Kidney epithelial cell (primary cell): ENCODE data around the gene NCAPH2. TPM values are rescaled to one million over a fixed set of nuclear protein-coding genes. Genes with fewer than 3 reads are reported as not detected.
A peak's percentile ranks its signal among the peaks of the same experiment; 100 is the strongest.

Experiments used
- DNase-seq: peaks from one replicate; pipeline ENCODE4 v3.0.0-alpha.2; 2010; ENCODE audit warnings: low read depth
- H3K27me3 ChIP-seq: 2 replicates; pipeline ENCODE4 v1.6.0; 2011; ENCODE audit warnings: low read length; ENCODE audit not compliant: control insufficient read depth, insufficient read depth
- H3K36me3 ChIP-seq: 2 replicates; pipeline ENCODE4 v1.5.1; 2011; ENCODE audit warnings: low read length; ENCODE audit not compliant: control insufficient read depth, insufficient read depth
- H3K4me3 ChIP-seq: 2 replicates; pipeline ENCODE4 v1.5.1; 2011; ENCODE audit warnings: low read depth, mild to moderate bottlenecking, control low read depth, low read length
- total RNA-seq: library from RNA; depleted of rRNA; stranded (reverse); fragments of >200 nt; gene quantifications from 2 replicates; pipeline ENCODE4 v1.2.3, GENCODE V29; 2015
- TF ChIP-seq, protein P1 (sequence below): IDR thresholded peaks from 2 replicates; pipeline ENCODE4 v1.5.1; 2011; ENCODE audit warnings: mild to moderate bottlenecking, moderate library complexity, low read length, control low read depth, inconsistent platforms; ENCODE audit not compliant: insufficient read depth, poor library complexity, severe bottlenecking

NCAPH2 gene
- total RNA-seq, 1 donor from 2014 or later, result 50.2 TPM

DNA sequence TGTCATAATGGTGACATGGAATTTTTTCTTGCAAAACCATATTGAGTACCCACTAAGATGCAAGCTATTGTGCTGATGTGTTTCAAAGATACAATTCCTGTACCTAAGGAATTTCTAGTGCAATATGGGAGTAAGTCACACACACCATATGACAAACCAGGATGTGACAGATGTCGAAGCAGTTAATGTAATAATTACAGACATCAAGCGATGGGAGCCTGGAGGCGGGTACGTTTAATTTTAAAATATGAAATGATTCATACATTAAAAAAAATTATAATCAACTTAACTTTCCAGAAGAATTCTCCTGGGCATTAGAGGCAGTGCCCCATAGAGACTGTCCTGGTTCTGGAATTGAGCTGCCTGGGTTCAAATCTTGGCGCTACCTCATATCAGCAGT is 48.7 kb downstream of the NCAPH2 start:
- Histone ChIP-seq H3K36me3 (no peaks in the 10 kb centered on the region), H3K27me3 (peaks cover 4% of the 10 kb centered on the region), H3K4me3 (no peak overlapping the region)
- no peak for DNase-seq
- TF ChIP-seq, protein P1, sequence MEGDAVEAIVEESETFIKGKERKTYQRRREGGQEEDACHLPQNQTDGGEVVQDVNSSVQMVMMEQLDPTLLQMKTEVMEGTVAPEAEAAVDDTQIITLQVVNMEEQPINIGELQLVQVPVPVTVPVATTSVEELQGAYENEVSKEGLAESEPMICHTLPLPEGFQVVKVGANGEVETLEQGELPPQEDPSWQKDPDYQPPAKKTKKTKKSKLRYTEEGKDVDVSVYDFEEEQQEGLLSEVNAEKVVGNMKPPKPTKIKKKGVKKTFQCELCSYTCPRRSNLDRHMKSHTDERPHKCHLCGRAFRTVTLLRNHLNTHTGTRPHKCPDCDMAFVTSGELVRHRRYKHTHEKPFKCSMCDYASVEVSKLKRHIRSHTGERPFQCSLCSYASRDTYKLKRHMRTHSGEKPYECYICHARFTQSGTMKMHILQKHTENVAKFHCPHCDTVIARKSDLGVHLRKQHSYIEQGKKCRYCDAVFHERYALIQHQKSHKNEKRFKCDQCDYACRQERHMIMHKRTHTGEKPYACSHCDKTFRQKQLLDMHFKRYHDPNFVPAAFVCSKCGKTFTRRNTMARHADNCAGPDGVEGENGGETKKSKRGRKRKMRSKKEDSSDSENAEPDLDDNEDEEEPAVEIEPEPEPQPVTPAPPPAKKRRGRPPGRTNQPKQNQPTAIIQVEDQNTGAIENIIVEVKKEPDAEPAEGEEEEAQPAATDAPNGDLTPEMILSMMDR, result no peak

DNA sequence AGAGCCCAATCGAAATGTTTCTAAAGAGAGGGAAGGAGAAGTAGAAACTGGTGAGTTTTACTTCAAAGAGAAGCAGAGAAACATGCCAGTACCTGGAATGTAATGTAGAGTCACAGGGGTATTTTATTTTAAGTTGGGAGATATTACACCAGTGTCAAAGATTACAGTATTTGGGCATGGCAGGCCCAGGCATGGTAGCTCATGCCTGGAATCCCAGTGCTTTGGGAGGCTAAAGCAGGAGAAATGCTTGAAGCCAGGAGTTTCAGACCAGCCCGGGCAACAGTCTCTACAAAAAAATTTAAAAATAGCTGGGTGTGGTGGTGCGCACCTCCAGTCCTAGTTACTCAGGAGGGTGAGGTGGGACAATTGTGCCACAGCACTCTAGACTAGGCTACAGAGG is 52.0 kb downstream of the NCAPH2 start:
- no peak overlapping the region for H3K4me3 ChIP-seq
- TF ChIP-seq, protein P1, result no peak
- peaks cover 5% of the 10 kb centered on the region for H3K27me3 ChIP-seq
- H3K36me3 ChIP-seq, result no peaks in the 10 kb centered on the region
- DNase-seq, result no peak

DNA sequence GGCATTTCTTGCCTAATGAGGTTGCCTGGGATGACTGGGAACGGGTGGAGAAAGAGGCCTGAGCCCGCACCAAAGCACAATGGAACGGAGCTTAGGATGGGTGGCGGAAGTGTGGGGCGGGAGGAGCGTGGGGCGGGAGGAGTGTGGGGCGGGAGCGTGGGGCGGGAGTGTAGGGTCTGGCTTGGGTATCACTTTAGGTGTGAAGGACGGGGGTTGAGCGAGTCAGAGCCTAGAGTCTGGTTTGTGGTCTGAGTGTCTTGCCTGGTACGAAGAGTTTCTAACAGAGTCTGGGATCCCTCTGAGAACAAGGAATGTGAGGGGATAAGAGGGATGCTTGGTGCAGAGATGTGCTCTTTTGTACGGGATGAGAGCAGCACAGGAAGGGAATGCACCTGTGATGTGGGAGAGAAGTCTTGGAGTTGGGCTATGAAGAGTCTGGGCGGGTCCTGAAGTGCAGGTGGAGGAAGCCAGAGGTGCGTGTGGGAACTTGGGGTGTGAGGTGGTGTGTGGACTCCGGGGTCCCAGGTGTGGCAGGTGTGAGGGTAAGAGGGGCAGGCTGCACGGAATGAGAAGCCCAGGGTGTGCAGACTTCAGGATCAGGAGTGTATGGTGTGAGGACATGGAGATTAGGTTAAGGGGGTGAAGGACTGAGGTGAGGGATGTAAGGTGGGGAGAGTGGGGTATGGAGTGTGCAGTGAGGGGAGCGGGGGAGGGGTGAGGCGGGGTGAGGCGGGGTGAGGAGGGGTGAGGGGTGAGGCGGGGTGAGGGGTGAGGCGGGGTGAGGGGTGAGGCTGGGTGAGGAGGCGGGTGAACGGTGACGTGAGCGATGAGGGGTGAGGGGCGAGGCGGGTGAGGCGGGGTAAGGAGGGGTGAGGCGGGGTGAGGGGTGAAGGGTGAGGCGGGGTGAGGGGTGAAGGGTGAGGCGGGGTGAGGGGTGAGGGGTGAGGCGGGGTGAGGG is 53.7 kb downstream of the NCAPH2 start:
- H3K27me3 ChIP-seq, result peaks cover 5% of the 10 kb centered on the region
- H3K36me3 ChIP-seq, result no peaks in the 10 kb centered on the region
- H3K4me3 ChIP-seq, result no peak overlapping the region
- no peak for DNase-seq
- TF ChIP-seq, protein P1, result no peak

DNA sequence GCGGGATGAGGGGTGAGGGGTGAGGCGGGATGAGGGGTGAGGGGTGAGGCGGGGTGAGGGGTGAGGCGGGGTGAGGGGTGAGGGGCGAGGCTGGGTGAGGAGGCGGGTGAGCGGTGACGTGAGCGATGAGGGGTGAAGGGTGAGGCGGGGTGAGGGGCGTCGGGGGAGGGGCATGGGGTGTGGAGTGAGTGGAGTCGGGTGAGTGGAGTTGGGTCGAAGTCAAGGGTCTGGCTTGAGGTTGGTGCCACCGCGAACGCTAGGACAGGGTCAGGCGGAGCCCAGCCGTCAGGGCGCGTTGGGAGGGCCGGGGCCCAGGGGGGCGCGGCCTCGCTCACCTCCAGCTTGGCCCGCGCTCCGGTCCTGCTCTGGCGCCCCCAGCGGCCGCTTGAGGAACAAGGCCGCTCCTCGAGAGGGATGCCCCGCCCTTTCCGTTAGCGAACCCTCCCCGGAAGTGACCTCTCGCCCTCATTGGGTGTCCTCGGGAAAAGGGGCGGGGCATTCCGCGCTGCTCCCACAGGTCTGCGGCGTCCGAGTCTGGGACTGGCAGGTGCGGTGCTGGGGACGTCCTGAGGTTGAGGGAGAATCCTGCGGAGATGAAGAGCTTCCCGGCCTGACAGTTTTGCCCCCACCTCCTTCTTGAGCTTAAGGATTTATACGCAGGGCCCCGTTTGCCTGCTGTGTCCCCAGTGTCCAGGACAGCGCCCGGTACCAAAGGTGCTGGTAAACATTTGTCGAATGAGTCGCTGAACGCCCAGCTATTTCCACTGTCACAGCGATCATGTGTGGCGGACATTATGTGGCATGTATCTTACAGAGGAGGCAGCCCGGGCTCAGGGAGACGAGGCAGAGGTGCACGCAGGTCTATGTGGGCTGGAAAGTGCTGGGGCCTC is 54.7 kb downstream of the NCAPH2 start, which contains the start of gene SYCE3:
Gene SYCE3, minus strand, starts transcription at position 397 of the 890 bp plus-strand sequence. CDS start 6,514 bp downstream, outside the sequence.
- Histone ChIP-seq H3K27me3 (peaks cover 5% of the 10 kb centered on the region), H3K4me3 (peak within 1 kb of the TSS; percentile 55), H3K36me3 (no peaks in the 10 kb centered on the region)
- TF ChIP-seq, protein P1, result peak; percentile 77
- peak; percentile 61 for DNase-seq

DNA sequence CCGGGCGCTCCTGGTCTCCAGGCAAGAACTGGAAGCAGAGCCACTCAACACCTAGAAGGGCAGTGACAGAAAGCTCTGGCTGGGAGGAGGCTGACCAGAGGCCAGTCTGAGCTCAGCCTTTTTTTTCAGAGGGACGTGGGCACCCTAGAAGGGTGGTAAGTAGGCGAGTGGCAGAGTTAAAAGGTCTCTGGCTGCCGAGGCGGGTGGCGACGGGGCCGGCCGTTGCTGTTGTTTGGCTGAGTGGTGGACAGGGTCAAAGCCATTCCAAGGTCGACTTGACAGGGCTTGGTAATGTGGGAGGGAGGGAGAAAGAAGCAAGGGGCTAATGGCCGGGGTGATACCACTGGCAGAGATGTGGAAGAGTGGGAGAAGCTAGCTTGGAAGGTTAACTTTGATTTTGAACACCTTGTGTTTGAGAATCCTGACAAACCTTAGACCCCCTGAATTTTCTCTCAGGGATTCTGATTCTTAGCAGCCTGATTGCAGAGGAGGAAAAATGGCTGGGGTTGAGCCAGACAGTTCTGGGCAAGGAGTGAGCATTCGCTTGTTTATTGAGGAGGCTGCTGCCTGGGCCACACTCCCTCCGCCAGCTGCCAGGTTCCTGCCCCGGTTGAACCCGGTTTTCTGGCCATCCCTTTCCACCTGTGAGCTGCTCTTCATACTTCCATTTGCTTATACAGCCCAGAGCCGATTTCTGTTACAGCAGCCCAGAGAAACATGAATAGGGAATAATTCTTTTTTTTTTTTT is 55.6 kb downstream of the NCAPH2 start:
- H3K27me3 ChIP-seq, result peaks cover 4% of the 10 kb centered on the region
- DNase-seq, result no peak
- H3K4me3 ChIP-seq, result peak overlapping the region; percentile 55
- TF ChIP-seq, protein P1, result no peak
- no peaks in the 10 kb centered on the region for H3K36me3 ChIP-seq
